Epidermal melanocyte (primary cell): ENCODE data around the gene TBP.
"Not testable (repeated sequence)": the region's sequence is repeated elsewhere in the genome, so short reads cannot be mapped to it uniquely, and the experiment has no call there.

Experiments used
- DNase-seq: peaks from one replicate; pipeline ENCODE4 v3.0.0; 2011; ENCODE audit warnings: low spot score; ENCODE audit not compliant: insufficient read length

Gene TBP

DNA sequence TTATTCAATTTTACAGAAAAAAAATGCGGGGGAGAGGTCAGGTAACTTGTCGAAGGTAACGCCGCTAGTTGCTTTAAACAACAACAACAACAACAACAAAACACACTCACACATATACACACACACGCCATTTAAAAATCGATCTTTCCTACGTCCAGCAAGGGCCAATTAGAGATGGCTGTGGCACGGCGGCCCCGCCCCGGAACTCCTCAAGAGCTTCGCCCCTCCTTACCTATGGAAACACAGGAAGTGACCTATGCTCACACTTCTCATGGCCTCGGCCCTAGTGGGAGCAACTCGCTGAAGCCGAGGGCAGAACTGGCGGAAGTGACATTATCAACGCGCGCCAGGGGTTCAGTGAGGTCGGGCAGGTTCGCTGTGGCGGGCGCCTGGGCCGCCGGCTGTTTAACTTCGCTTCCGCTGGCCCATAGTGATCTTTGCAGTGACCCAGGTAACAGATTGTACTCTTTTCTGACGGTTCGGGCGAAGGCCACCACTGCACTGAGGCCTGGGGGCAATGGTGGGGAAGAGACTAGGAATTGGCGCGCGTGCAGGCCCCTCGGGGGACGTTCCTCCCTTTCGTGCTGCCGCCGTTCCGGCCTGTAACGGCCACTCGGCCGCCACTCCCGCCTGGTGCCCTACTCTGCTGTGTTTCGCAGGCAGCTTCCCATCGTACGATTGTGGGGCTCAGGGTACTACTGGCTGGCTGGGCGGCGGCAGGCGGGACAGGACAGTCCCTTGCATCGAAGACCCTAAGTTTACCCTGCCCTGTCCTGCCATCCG is at the start of gene TBP:
TSS of gene TBP (plus strand) at position 357 of the 783 bp plus-strand sequence. CDS start 2,661 bp downstream, outside the sequence.
- DNase-seq = peak; percentile 88

DNA sequence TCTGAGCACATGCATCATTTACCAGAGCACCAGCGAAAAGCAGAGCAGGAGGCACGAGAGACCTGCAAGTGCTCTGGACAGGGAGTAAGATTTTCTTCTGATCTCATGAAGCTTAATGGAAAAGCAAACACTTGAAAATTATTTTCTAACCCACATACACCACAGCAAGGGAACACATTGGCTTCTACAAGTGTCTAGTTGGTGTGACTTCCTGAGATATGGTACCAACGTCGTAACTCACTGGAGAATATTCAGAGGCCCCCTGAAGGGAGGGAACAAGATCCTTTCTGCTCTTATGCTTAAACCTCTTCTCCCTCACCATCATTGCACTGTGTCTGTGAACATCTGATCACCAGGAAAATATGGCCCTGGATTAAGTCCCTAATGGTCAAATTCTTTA is 49.7 kb upstream of the TBP start:
- DNase-seq = no peak

GRCh38 chr6:170505306-170505705 is 48.9 kb upstream of the TBP start:
- DNase-seq = no peak

- DNase-seq = no peak
Measured at GRCh38 chr6:170506446-170506845, 47.7 kb upstream of the TBP start.

DNA sequence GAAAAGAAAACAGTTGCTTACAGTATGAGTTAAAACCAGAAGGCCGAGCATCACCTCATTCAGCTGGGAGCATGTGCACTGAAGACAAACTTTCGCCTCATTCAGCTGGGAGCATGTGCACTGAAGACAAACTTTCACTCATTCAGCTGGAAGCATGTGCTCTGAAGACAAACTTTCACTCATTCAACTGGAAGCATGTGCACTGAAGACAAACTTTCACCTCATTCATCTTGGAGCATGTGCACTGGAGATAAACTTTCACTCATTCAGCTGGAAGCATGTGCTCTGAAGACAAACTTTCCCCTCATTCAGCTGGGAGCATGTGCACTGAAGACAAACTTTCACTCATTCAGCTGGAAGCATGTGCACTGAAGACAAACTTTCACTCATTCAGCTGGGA is 46.4 kb upstream of the TBP start:
- DNase-seq = not testable (repeated sequence)

GRCh38 chr6:170508275-170508674 is 45.9 kb upstream of the TBP start:
- DNase-seq = not testable (repeated sequence)

- DNase-seq = not testable (repeated sequence)
Measured at GRCh38 chr6:170508892-170509722, 45.1 kb upstream of the TBP start.

GRCh38 chr6:170509723-170510018 is 44.5 kb upstream of the TBP start:
- DNase-seq = no peak

- DNase-seq = no peak
Measured at GRCh38 chr6:170510631-170511030, 43.5 kb upstream of the TBP start.

DNA sequence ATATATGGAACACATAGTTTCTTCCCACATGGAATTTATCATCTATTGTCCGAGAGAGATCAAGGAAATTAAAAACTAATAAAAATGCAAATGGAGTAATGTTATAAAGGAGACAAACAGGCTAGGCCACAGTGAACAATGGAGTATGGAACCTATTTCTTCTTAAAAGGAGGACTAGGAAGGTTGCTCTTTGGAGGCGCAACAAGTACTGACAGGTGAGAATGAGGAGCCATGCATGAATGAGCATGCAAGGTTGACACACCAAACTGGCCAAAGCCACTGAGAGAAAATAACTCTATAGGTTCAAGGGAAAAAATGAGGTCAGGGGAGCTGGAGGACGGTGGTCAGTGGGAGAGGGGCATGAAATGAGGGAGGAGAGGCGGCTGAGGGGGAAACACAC is 41.9 kb upstream of the TBP start:
- no peak for DNase-seq

DNA sequence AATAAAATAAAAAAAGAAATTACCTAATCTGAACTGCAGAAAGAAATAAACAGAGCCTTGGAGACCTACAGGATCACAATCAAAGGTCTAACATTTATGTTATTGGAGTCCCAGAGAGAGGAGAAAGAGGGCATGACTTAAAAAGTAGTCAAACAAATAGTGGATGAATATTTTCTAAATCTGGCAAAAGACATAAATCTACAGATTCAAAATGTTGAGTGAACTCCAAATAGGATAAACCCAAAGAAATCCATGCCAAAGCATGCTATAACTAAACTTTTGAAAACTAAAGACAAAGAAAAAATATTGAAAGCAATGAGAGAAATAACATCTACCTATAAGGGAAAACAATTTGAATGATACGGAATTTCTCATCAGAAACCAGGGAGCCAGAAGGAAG is 39.3 kb upstream of the TBP start:
- no peak for DNase-seq

- no peak for DNase-seq
Measured at GRCh38 chr6:170516783-170517616, 37.2 kb upstream of the TBP start.

DNA sequence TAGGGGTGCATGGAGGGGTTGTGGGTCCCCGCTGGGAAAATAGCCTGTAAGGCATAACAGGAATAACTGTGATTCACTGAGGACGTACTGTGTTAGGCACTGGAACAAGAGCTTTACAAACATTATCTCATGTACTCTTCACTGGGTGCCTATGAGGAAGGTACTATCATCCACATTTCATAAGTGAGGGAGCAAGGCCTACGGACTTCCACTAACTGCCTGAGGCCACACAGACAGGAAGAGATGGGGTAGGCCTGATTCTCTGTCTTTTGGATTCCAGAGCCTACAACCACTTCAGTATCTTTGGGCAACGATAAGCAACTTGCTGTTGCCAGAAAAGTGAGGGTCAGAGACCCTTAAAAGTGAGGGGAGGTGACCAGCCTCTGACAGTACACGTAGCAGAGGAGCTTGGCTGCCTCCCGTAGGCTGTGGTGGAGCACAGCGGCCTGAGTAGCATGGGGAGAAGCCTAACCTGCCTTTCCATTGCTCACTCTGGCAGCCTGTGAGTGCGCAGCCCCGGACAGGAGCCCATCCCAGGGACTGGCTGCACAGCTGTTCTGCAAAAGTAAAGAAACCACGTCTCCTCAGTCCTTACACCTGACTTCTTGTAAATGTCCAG is 31.5 kb upstream of the TBP start:
- DNase-seq = no peak

DNA sequence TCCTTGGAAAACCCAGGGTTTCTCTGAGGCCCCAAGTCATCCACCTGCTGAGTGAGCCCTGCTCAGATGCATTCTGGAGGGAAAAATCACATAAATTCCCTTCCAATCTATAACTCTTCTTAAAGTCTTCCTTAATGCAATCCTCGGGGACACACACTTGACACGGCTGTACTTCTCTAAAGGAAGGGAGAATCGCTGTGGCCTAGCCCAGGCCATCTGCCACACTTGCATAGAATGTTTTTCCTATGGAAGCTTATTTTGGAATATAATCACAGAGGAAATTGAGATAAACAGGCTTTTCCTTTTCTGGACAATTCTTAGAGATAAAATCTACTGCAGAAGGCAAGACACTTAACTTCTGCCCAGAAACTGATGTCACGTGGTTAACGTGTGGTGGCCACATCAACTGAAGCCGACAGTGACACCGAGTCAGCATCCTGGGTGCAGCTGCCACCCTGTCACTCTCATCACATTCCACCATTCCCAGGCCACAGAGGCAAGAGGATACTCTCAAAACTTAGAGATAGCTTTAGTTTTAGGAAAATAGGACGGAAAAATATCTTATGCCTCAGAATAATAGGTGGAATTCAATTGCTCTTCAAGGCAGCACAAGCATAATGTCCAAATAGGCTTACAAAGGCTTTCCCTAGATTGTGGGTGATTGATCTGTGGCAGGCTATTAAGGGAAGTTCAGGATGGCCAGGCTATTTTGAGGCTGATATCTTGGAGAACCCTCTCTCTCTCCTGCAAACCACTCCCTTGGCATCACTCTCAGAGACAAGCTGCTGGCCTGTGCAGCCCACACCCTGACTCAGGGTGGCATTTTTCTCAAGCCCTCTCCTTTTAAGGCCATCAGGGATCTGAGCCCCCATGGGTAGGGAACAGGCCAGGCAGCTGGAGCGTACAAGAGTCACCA is 30.7 kb upstream of the TBP start:
- DNase-seq = no peak

- no peak for DNase-seq
Measured at GRCh38 chr6:170524172-170524502, 30.0 kb upstream of the TBP start.

GRCh38 chr6:170525795-170526194 is 28.4 kb upstream of the TBP start:
- no peak for DNase-seq

- DNase-seq = not testable (repeated sequence)
Measured at GRCh38 chr6:170527995-170528394, 26.2 kb upstream of the TBP start.

- DNase-seq = peak; percentile 76
Measured at GRCh38 chr6:170529839-170530469, 24.2 kb upstream of the TBP start.

- DNase-seq = no peak
Measured at GRCh38 chr6:170532867-170533488, 21.2 kb upstream of the TBP start.

DNA sequence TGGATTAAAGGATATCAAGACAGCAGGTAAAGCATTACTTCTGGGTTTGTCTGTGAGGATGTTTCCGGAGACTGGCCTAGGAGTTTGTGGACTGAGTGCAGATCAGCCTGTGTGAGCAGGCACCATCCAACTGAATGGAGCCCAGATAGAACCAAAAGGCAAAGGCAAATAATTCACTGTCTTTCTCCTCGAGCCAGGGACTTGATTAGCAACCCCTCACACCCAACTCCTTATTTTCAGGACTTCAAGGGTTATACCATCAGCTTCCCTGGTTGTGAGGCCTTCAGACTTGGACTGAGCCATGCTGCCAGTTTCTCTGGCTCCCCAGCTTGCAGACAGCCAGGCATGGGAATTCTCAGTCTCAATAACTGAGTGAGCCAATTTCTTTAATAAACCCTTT is 20.4 kb upstream of the TBP start:
- DNase-seq = no peak
